HG03064 (cell line): ENCODE measurements around the gene ATP5MG.
"Not testable (repeated sequence)": the region's sequence is repeated elsewhere in the genome, so short reads cannot be mapped to it uniquely, and the experiment has no call there.

Source experiments
- ATAC-seq: cut with Tn5 transposase; IDR thresholded peaks from one replicate; pipeline ENCODE4 v1.9.1; 2021; ENCODE audit warnings: low read depth; ENCODE audit not compliant: unreplicated experiment

The ATP5MG gene

DNA sequence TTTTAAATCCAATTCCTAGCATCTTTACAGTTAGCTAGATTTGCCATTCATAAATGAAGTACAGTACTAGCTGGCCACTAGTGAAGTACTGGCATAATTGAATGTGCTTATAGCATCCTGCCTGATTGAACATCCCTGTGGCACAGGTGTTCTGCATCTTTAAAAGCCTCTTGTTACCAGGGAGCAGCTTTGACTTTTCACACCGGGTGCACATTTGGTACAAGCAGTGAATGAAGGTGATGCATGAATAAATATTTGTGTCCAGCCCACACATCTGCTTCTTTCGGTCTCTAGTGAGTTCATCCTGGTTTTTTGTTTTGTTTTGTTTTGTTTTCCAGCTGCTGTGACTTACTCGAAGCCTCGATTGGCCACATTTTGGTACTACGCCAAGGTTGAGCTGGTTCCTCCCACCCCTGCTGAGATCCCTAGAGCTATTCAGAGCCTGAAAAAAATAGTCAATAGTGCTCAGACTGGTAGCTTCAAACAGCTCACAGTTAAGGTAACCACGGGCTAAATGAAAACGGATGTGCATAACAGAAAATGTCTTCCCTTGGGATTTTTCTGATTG, 5.3 kb downstream of the ATP5MG start:
- no peak for ATAC-seq

DNA sequence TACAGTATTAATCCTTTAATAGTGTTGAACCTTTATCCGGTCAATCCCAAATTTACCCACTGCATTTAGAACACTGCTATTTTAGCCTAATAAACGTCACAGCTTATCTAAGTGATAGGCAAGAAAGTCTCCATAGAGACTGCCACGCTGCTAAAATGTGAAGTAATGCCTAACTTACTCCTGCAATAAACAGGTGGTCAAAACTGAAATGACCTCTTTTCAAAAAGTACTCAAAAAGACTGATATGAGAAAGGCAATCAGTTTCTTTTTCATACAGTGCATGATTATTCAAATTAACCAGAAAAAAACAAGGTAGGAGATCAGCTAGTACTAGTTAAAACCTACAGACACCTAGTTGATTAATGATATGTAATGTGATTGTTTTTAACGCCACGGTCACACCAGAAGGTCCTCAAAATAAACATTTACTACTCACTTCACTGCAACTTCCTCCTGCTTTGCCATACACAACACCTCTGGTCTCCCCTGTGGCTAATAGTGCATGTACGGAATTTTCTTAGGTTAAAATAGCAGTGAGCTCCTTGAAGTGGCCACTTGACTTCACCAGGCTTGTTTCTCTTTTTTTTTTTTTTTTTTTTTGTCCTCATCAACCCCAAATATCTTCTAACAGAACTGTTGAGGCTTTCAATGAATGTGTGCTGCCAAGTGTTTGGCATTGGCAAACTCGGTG, 8.8 kb downstream of the ATP5MG start:
- ATAC-seq = peak; percentile 73

DNA sequence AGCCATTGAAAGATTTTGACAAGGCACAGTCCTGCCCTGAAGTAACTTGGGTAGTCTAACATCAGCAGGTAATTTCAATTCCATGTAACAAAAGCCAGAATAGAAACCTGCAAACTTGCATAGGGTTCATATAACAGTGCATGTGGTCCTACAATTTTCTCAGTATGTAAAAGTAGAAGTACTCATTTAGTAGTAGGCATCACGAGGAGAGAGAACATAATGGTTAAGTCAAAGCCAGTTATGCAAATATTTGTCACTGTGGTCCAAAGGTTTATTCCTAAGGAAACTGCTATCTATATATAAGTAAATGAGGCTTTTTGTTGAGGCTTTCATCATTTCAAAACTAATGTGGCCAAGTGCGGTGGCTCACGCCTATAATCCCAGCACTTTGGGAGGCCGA, 10.1 kb downstream of the ATP5MG start:
- ATAC-seq = no peak

DNA sequence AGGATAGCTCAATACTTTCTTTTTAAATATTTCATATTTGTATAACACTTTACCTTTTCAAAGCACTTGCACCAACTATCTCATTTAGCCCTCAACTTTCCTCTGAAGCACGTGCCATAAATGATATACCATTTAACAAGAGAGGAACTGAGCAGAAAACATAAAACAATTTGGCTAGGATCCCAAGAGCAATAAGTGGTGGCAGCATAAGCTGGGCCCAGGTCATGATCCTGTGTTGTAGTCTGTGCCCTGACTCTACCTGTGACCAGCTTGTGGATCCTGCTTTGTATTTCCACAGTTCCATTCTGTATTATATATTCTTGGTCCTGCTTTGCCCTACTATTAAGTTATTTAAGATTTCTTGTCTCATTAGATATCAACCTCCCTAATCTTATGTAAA, 11.5 kb downstream of the ATP5MG start:
- no peak for ATAC-seq

DNA sequence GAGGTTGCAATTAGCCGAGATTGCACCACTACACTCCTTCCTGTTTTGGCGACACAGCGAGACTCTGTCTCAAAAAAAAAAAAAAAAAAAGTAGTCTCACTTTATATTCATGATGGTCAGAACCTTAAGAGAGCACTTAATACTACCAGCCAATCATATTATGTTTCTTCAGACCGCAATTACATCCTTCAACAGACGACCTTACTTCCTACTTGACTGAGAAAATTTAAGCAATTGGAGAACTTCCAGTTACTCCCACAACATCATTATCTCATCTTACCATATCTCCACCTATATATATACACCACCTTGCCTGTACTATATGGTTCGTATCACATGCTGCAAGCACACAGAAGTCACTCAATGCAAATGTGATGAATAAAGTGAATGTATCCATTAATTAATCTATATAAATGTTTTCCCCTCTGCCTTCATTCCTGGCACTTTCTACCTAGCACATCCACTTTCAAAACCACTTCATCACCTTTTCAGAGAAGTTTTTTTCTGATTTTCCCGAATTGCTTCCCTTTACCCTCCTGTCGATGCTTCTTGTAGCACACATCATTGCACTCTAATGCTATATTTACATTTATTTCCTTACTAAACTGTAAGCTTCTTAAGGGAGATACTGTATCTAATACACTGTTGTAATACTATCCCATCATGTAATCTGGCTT, 13.8 kb downstream of the ATP5MG start:
- no peak for ATAC-seq

DNA sequence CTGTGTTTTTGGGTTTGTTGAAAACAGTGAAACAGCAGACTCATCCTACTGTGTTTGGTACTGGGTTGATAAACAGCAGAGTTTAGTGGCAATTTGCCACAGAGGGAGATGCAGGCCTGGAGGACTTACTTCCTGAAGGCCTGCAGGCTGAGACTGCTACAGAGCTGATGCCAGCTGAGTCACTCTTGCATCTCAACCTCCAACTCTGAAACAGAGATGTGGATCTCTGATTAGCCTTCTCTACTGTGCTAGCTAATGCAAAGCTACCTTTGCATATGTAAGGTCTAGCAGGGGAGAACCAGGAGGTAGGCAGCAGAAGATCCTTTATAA, 14.3 kb downstream of the ATP5MG start:
- no peak for ATAC-seq

DNA sequence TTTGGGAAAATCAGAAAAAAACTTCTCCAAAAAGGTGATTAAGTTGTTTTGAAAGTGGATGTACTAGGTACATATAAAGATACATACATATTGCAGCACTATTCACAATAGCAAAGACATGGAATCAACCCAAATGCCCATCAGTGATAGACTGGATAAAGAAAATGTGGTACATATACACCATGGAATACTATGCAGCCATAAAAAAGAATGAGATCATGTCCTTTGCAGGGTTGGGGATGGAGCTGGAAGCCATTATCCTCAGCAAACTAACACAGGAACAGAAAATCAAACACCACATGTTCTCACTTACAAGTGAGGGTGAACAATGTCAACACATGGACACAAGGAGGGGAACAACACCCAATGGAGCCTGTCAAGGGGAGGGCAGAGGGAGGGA, 15.5 kb downstream of the ATP5MG start:
- ATAC-seq = not testable (repeated sequence)

DNA sequence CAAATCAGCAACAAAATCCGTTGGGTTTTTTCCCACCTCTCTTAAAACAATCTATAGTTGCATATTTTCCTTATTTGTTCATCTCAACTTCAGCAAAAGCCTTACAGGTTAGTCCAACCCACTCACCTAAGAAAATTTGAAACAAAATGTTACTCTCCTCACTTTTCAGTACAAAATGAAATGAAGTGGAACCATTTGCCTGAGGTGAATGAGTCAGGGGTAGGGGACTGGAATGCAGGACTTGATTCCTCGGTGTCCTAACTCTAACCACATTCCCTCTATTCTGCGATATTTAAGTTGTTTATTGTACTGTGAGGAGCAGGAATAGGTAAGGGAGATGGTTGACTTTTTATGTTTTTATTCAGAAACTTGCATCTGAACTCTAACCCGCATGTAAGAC, 16.4 kb downstream of the ATP5MG start:
- ATAC-seq = no peak

DNA sequence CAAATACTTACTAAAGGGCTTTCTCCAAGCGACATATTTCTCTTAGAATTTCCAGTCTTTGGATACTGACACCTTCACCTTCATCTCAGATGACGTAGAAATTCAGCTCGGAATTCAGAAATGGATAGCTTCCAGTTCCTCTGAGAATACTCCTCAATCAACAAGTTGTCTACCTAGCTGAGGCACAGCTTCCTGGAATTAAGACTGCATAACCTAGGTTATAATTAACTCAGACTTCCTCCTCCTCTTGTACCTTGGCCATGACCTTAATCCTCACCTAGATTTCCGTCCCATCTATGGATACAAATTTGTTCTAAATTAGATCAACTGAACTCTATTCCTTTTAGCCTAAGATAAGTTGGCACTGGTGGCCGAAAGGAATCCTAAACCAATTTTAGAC, 17.4 kb downstream of the ATP5MG start:
- no peak for ATAC-seq

DNA sequence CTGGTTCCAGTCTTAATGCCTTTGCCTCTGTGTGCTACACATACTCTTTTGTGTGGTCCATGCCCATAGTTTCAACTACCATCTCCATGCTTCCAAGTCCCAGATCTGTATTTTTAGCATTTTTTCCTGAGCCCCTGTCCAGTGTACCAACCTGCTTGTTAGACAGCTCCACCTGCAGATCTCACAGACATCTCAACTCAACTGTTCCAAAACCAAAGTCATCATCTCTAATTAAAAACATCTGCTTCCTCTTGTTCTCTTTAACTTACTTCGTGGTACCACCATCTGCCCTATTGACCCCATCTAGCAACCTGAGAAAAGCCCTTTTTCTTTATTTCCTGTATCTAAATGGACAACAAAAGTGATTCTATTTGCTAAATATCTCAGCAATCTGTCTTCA, 26.3 kb downstream of the ATP5MG start:
- ATAC-seq = no peak

DNA sequence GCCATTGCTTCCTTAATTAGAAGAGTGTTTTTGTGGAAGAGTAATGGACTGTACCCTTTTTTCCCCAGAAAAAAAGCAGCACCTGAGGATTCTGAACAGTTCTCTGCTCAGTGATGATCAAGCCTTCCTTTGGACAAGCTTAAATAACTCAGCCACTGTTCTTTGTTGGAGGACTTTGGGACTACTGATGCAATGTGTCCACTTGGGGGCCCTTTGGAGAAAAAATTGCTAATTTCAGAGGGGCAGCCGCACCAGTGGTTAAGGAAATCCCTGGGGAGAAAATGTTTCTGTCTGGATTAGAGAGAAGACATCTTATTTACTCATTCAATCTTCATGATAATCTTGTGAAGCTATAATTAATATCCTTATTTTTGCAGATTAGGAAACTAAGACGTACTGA, 29.6 kb downstream of the ATP5MG start:
- ATAC-seq = no peak

DNA sequence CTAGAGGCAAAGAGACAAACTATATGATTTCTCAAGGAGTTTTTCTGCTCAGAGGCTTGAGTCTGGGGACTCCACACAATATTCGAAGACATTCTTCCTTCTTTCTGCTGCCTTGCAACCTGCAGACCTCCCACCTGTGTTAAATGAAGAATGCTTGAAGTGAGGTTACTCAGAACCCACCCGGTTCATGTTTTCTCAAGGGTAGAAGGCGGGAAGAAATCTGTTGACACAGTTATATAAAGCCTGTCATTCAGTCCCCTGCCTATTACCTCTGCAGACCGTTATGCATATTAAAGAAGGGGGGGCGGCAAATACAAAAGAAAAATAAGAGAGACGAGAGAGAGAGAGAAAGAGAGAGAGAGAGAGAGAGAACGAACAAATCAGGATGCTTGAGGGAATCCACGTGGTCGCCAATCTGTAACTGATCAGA, 32.7 kb downstream of the ATP5MG start:
- ATAC-seq = no peak

DNA sequence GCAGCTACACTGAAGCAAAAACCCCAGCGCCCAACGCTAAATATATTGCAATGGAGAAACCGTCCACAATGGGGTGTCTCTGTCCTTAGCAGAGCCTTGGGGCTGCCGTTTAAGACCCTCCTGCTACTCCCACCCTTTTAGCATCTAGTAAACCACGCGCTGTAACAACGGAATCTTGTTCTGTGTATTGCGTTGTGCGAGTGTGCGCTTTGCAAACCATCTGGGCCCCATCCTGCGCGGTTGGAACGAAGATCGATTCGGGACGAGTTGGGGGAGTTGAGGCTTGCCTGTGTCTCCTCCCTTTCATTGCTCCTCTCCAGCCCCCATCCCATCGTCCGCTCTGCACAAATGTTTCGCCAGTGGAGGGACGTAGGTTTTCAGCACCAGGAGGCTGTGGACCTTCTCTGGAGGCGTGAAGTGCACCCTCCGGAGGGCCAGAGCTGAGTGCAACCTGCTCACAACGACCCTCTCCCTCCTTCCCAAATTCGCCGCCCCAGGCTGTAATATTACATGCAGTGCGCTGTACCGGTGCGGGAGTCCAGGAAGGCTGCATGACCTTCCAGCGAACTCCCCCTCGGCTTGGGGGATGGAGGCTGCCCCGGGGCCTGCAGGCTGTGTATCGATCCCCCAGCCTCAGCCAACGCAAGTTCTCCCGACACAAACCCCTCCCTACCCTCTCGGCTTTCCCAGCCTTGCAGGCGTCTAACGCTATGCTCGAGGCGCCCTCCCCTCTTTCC, 33.3 kb downstream of the ATP5MG start:
- ATAC-seq = no peak

DNA sequence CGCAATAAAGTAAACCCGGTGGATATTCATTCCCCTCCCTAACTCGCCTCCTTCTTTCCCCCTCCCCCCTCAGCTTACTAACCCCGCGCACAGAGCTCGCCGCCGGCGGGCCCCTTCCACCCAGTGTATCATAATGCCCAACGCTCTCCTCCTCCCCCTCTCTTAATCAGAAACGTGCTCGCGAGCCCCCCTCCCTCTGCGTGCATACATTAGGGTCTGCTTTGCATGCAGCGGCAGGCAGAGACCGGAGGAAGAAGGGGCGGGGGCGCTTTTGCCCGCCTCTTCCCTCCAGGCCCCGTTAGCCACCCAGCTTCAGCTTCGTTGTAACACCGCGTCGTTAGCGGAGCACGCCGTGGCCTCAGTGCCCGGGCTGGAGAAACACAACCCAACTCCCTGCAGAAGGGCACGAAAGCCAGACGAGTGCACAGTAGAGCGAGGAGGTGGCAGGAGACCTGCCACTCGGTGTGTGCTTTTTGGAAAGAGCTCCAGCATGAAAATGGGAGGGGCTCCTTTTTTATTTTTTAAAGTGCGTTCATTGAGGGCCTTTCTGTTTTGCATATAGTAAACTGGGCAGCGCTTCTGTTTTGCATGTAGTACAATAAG, 34.0 kb downstream of the ATP5MG start:
- no peak for ATAC-seq

DNA sequence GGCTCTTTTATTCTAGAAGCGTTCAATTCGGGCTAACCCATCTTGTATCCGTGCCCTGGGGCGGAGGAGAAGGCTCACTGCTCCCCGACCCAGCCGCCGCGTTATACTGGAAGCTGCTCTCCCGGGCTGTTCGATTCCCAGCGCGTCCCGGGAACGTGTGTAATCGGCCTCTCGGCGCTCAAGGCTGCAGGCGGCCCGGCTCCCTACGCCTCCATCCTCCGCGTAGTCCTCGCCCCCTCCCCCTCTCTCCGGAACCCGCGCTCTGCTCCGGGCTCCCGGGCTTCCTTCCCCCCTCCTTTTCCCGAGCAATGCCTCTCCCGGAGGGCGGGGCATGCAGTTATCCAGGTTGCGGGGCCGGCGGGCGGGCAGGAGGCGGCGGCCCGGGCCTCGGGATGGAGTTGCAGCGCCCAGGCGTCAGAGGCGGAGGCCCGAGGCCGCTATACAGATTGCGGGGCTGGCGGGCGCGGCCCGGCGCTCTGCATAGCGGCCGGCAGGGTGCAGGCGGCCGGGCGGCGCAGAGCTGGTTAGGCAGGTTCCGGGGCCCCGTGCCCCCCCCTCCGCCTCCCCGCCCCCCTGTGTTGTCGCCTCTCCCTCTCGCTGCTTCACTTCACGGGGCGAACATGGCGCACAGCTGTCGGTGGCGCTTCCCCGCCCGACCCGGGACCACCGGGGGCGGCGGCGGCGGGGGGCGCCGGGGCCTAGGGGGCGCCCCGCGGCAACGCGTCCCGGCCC, 34.7 kb downstream of the ATP5MG start, which contains the start of gene KMT2A:
Gene KMT2A, plus strand, starts transcription at position 600 of the 732 bp plus-strand sequence. Its CDS starts 21 bp downstream, at position 621.
- ATAC-seq = peak; percentile 52

DNA sequence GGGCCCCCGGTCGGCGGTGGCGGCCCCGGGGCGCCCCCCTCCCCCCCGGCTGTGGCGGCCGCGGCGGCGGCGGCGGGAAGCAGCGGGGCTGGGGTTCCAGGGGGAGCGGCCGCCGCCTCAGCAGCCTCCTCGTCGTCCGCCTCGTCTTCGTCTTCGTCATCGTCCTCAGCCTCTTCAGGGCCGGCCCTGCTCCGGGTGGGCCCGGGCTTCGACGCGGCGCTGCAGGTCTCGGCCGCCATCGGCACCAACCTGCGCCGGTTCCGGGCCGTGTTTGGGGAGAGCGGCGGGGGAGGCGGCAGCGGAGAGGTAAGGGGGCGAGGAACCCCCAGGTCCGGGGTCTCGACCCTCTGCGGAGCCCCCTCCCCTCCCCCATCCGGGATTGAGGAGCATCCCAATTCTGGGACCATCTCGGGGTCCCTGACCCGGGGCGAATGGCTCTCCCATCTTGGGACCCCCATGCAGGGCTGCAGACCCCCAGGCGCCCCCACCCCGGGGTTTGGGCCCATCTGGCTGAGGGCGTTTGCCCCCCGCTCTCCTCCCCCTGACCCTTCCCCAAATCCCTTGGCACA, 35.3 kb downstream of the ATP5MG start:
- peak; percentile 17 for ATAC-seq

DNA sequence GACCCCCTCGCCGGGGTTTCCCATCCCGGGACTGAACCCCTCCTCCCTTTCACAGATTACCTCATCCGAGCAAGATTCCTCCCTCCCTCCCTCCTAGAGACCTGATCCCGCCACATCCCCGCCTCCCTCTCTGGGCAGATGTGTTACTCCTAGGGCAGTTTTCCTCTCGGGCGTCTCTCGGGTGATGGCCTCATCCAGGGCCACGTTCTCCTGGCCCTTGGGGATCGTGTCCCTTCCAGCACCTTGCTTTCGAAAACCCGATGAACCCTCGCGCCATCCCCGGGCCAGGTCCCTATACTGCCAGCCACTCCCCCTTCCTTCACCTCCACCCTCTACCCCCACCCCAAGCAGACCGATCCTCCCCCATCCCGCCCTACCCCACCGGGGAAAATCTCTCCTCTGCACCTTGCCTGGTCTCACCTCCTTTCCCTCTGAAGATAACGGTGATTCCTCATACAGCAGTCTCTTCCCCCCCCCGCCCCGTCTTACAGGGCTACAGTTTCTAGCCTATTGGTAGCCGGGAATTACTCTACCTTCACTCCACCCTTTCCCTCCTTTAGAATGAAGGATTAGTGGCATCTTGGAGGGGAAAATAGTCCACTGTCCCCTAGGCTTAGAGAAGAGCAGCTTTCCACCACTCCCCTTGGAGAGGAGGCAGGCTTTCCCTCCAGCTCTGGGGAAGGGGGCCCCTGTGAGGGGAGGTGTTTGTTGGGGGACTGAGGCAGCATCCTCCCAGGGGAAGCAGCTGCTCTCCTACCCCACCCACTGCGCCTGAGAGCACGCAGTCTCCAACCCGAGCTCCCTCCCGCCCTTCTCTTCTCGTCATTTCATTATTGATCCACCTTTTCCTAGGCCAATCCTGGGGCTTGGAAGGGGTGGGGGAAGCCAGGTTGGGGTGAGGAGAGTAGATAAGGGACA, 36.1 kb downstream of the ATP5MG start:
- ATAC-seq = no peak

DNA sequence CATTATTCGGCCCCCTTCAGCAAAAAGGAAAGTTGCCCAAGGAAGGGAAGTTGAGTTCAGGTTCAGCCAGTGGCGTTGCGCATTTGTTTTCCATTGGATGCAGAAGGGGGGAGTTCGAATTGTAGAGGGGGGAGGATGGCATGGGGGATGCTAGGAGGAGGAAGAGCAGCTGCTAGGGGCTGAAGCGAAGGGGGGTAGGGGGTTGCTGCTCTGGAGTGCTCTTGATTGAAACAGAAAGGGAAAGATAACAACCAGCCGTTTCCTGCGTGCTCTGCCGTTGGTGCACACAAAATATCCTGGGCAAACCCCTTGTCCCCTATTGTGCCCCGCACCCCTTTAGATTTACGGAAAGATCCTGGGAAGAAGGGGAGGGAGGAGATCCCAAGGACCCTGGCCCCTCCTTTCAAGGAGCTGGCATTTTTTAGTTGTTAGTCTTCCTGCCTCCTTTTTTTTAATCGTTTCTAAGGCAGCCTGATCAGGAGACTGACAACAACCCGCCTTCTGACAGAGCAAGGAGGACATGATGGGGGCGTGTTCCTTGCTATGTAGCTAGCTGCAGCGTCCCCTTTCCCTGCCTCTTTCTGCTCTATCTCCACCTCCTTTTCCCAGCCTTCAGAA, 37.0 kb downstream of the ATP5MG start:
- no peak for ATAC-seq

DNA sequence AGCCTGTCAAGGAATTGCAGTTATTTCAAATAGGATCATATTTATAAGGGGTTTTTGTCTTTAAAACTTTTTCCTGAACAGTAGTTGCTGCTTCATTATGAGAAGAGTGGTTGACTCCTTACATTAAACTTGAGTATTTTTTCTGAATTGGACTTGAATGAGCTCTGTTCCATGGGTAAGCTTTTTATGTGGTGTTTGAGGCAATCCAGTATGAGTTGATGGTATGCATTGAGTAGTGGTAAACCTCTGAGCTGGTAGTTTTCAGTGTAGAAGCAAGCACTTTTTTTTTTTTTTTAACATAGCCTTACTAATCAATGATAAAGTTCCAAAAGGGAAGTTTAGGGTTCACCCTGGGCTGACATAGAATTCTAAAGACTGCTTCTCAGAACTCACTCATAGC, 38.2 kb downstream of the ATP5MG start:
- ATAC-seq = no peak
